LNCAP (cell line): ENCODE measurements around the gene LGR6.

Experiments
- TF ChIP-seq, protein P1 (sequence below): fragments of 450-650 bp; IDR thresholded peaks from 2 replicates; pipeline ENCODE4 v1.5.1; 2017; ENCODE audit warnings: mild to moderate bottlenecking

LGR6 gene

DNA sequence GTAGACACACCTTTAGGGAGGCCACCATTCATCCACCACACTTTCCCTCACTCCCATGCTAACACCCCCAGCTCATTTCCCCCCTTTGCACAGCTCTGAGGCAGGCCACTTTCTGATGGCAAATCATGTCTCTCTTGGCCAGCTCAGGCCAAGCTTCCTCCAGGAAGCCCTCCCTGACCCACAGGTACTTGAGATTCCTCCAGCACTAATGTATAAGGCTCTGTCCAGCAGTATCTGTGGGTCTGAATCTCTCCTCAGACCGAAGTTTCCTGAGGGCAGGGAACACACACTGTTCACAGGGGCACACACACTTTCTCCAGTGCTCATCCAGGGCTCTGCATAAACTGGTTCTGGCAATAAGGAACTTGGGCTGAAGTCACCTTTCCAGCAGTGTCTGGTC lies 19.2 kb downstream of the LGR6 start:
- TF ChIP-seq, protein P1, sequence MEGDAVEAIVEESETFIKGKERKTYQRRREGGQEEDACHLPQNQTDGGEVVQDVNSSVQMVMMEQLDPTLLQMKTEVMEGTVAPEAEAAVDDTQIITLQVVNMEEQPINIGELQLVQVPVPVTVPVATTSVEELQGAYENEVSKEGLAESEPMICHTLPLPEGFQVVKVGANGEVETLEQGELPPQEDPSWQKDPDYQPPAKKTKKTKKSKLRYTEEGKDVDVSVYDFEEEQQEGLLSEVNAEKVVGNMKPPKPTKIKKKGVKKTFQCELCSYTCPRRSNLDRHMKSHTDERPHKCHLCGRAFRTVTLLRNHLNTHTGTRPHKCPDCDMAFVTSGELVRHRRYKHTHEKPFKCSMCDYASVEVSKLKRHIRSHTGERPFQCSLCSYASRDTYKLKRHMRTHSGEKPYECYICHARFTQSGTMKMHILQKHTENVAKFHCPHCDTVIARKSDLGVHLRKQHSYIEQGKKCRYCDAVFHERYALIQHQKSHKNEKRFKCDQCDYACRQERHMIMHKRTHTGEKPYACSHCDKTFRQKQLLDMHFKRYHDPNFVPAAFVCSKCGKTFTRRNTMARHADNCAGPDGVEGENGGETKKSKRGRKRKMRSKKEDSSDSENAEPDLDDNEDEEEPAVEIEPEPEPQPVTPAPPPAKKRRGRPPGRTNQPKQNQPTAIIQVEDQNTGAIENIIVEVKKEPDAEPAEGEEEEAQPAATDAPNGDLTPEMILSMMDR: no peak

DNA sequence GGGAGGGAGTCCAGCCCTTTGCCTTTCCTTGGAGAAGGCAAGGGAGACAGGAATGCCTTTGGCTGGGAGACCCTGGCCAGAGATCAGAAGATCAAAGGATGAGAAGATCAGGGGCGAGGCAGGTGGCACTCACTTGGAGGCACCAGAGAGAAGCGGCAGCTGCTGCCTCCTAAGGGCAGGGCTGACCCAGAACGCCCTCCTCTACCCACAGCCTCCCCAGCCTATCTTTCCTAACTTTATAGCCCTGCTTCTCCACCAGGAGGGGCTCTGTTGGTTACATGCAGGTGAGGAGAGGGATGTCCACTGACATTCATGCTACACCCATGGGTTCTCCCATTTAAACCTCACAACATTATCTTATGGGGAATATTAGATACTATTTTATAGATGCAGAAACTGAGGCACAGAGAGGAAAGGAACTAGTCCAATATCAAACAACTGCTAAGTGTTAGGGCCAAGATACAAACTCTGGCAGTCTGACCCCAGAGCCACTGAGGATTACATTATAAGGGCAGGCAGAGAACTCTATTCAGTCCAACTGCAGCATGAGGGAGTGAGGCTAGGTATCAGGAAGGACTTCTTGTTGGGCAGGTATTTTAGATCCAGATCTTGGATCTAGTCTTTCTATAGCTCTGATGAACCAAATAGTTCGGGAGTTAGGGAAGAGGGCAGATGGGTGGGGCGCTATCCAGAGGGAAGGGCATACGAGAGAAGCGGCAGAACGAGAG lies 19.9 kb downstream of the LGR6 start:
- TF ChIP-seq, protein P1: no peak

DNA sequence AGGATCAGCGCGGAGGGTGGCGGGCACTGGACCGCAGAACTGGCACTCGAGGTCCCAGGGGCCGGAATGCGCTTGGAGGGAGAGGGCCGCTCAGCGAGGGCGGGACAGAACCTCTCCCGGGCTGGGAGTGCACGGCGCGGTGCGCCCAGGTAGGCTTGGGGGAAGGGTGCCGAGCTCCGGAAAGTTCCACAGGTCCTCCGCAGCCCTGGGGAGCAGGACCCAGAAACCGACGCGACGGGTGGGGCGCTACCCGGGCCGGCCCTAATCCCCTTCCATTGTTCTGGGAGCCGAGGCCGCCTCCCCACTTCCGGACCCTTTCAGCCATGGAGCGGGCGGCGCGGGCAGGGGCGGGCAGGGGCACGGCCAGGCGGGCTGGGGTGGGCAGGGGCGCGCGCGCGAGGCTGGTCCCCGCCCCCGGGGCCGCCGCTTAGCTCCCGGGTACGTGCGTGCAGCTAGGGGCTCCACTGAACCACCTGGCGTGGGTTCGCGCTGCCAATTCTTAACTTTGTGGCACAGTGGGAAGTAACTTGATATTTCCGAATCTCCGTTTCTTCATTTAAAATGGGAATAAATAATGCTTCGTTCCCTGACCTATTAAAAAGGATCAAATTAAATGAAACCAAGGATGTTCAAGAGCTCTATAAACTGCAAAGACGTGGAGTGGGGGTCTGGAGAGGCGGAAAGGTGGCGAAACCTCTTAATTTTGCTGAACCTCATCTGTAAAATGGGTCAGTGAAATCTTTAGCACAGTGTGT lies 20.7 kb downstream of the LGR6 start:
- TF ChIP-seq, protein P1: no peak

DNA sequence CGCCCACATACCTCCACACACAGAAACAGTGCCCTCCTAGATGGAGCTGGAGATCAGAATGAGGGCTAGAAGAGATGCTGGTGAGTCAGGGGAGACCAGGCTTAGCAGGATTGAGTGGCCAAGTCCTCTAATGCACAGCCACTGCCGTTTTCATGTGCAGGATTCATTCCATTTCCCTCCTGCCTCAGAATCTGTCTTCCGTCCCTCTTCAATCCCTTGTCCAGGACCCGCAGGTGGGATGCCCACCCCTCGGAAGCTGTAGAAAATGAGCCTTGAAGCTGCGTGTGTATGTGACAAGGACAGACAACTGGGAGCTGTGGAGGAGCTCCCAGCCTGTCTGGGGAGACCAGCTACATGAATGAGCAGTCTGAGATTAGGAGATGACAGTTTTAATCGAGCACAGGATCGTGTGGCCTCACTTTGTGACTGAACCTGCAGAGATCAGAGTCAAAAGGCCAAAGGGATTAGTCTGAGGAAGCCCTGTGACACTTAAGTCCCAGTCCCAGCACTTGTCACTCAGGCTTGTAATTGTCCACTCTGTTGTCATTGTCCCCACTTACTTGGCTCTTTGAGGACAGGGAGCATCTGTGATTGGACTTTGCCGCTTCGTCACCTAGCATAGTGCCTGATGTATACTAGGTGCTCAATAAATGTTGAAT lies 22.0 kb downstream of the LGR6 start:
- TF ChIP-seq, protein P1: no peak

DNA sequence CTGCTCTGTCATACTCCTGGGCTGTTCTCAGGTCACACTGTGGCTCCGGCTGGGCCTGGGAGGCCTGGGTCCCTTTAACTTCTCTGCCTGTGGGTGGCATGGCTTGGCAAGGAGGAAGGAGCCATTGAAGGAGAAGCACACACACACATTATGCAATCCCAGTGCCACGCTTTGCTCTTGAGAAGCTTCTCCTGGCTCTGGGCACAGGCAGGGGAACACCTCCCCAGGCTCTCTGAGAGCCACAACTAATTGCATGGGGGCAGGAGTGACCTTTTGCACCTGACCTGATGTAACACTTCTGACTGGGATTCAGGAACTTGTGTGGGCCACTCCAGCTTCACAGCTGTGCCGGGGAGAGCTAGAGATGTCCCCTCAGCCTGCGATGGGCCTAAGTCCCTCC lies 23.1 kb downstream of the LGR6 start:
- TF ChIP-seq, protein P1: no peak

DNA sequence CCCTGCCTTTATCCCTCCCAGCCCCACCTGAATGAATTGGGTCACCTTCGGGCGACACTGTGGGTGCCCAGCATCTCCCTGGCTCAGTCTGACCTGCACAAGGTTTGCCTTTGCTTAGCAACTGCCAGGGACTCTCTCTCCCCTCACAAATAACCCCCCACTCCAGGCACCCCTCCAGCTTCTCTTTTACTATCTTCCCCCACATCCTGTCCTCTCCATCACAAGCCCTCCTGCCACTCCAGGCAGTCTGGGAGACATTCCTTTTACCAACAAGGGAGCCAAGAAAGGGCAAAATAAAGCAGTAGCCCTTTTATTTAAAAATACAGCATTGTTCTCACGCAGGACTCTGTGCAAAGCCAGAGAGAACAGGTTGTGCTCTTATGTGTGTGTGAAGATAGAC lies 23.9 kb downstream of the LGR6 start:
- TF ChIP-seq, protein P1: no peak

DNA sequence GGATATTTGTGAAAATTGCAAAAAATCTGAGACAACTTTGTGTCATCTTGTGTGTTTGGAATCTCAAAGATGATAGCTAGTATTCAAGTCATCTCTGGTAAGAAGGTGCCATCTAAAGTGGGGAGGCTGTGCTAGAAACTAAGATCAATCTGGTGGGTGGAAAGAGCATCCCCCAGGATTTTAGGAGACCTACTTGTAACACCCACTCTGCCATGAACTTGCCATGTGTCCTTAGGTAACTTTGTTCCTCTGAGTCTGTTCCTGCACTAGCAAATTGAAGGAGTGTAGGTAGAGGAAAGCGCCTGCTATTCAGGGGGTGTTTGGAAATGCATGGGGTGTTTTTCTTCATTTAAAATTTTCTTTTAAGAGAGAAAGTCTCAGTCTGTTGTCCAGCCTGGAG lies 24.4 kb downstream of the LGR6 start:
- TF ChIP-seq, protein P1: no peak
